Measurements from ENCODE around the gene IRF3.

GRCh38 chr19:49686503-49687088 is 20.9 kb upstream of the IRF3 start:
- no peak for TF ChIP-seq CTCF (IDR thresholded peaks at IDR 0.05)
- TF ChIP-seq POLR2A (IDR thresholded peaks at IDR 0.05), result no peak
